Spleen (tissue), 7 donors: ENCODE results near the gene ATP5F1E.

Experiments
- POLR2A ChIP-seq, 3 donors: fragments of 450-650 bp; IDR thresholded peaks; one replicate each; pipeline ENCODE4 v1.5.1; 2017; ENCODE audit warnings: antibody characterized with exemption in 3 of 3, mild to moderate bottlenecking in 1 of 3
- TF ChIP-seq, protein P1 (sequence below), 11 experiments: fragments of 200-600 bp in 7 of 11; fragments of 450-650 bp in 4 of 11; sonication (generic) in 4 of 11; IDR thresholded peaks in 8 of 11; conservative IDR thresholded peaks in 3 of 11; 1 replicate in 7 of 11; 2 replicates in 4 of 11; pipeline versions ENCODE4 v1.4.0 to v1.8.0; 2016 to 2021; ENCODE audit warnings: antibody characterized with exemption in 11 of 11, inconsistent platforms in 4 of 11, mild to moderate bottlenecking in 1 of 11
- donor health status: DM: no; HTN: no; CAD: no; lungs with moderate emphysema.
- donor health status: DM: no; HTN: no; CAD: no.
- donor health status: DM: no; HTN: no; CAD: no.

DNA sequence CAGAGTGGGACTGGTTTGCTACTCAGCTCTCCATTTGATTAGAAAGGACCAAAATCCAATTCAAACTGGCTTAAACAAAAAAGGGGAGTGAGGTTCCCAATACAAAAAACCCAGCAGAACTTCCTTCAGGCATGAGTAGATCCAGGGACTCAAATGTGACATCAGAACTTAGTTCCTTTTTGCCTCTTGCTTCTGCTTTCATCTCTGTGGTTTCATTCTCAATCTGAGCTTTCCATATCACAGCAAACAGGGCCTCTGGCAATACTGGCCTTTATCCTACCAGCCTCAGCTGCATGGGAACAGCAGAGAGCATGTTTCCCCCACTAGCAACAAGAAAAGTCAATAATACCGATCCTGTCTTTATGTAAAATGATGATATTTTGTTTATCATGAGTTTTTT is 39.1 kb upstream of the ATP5F1E start:
- no peak for TF ChIP-seq POLR2A (IDR thresholded peaks at IDR 0.05)
- TF ChIP-seq, protein P1, sequence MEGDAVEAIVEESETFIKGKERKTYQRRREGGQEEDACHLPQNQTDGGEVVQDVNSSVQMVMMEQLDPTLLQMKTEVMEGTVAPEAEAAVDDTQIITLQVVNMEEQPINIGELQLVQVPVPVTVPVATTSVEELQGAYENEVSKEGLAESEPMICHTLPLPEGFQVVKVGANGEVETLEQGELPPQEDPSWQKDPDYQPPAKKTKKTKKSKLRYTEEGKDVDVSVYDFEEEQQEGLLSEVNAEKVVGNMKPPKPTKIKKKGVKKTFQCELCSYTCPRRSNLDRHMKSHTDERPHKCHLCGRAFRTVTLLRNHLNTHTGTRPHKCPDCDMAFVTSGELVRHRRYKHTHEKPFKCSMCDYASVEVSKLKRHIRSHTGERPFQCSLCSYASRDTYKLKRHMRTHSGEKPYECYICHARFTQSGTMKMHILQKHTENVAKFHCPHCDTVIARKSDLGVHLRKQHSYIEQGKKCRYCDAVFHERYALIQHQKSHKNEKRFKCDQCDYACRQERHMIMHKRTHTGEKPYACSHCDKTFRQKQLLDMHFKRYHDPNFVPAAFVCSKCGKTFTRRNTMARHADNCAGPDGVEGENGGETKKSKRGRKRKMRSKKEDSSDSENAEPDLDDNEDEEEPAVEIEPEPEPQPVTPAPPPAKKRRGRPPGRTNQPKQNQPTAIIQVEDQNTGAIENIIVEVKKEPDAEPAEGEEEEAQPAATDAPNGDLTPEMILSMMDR (IDR thresholded peaks at IDR 0.05 in 8 of 11, conservative IDR thresholded peaks at IDR 0.05 in 3 of 11), result no peak
